Measurements from ENCODE around the gene PALD1. TPM values are rescaled to one million over a fixed set of nuclear protein-coding genes. Genes with fewer than 3 reads are reported as not detected.

Gene PALD1
- total and polyA plus RNA-seq, 2 of the 13 experiments (the other 11 are each of a cell fraction or from before 2014, with no cell fraction given), result 0.07 to 0.09 TPM

DNA sequence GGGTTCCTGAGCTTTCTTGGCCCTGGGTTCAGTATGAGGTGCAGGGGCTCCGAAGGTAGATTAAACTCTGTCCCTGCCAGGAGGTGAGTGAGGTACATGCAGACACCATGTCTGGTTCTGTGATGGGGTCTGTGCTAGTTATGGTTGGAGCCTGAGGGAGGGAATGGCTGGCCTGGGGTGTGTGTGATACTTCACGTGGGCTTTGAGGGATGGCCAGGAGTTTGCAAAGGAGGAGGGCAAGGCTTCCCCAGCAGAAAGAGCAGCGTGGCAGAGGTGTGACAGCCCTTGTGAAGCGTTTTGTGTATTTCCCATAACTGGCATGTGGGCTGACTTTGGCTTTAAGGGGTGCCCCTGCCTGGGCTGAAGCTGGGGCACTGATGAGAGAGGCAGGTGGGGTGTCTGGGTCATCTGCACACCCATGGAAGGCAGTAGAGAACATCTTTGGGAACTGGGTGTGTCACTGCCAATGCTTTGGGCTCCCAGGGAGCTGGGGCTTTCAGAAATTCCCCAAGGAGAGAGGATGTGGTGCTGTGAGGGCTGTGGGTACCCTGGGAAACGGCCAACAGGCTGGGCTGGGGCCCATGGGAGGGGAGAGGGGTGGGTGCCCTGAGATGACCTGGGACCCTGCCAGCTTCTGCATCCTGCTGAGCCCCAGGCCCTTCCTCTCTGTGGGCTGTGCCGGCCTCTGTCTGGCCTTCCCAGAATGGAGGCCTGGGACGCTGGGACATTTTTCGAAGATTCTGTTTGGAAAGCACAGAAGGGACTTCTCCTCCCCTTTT is 4.6 kb downstream of the PALD1 start:
- CTCF ChIA-PET (ENCODE audit: low intra/inter-chr PET ratio, low total read pairs), result no interaction called here
- intact Hi-C loops (cut with micrococcal nuclease; ENCODE audit: unreplicated experiment) (no loop called here), in situ Hi-C loops (cut with HindIII; ENCODE audit: extremely low pct_ligation_motif_present, low pct_unique_long_range_greater_than_20kb) (no loop called here)
- FAIRE-seq (no peak), DNase-seq (ENCODE audit: low spot score) (no peak), ATAC-seq (no peak)
- Histone ChIP-seq H3K27me3 (ENCODE audit: control insufficient read depth in 1 of 2, insufficient read depth in 2 of 2, low read length in 2 of 2) (peaks cover 6 to 44% of the 10 kb centered on the region in 2 experiments; a peak in 4 of 5 replicates), H2AFZ (ENCODE audit: low read length) (no peak overlapping the region), H3K4me2 (ENCODE audit: low read depth, low read length) (no peak overlapping the region), H3K9ac (ENCODE audit: insufficient read depth, low read depth, low read length) (no peak overlapping the region), H3K79me2 (ENCODE audit: insufficient read depth, low read length) (no peaks in the 10 kb centered on the region), H3K4me3 (replicated peaks in 1 of 3; ENCODE audit: insufficient read depth in 1 of 3, low read depth in 2 of 3, low read length in 3 of 3) (no peak overlapping the region), H3K36me3 (replicated peaks in 1 of 2; ENCODE audit: control insufficient read depth in 1 of 2, insufficient read depth in 2 of 2, low read length in 2 of 2) (no peaks in the 10 kb centered on the region), H3K27ac (ENCODE audit: extremely low read length, insufficient read depth, low read length) (no peak overlapping the region), H3K9me3 (ENCODE audit: low read length) (no peaks in the 10 kb centered on the region), H3K4me1 (ENCODE audit: insufficient read depth, low read length) (peaks cover 3% of the 10 kb centered on the region; the same call in 1 of the 2 replicates), H4K20me1 (ENCODE audit: insufficient read depth, low read length) (no peaks in the 10 kb centered on the region)
- POLR2A ChIA-PET, result interaction anchor here (0.6 kb wide), 1 partner anchor 24 kb away, joined by 3 read pairs; no protein-coding TSS in a partner anchor
- no peak for TF ChIP-seq SRSF1 (optimal IDR thresholded peaks at IDR 0.05; ENCODE audit: low read depth, low read length)
- TF ChIP-seq, protein P1, sequence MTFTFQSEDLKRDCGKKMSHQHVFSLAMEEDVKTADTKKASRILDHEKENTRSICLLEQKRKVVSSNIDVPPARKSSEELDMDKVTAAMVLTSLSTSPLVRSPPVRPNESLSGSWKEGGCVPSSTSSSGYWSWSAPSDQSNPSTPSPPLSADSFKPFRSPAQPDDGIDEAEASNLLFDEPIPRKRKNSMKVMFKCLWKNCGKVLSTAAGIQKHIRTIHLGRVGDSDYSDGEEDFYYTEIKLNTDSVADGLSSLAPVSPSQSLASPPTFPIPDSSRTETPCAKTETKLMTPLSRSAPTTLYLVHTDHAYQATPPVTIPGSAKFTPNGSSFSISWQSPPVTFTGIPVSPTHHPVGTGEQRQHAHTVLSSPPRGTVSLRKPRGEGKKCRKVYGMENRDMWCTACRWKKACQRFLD (CRISPR knock-in tag; IDR thresholded peaks at IDR 0.05; ENCODE audit: borderline replicate concordance), result no peak
- TF ChIP-seq TBL1XR1 (IDR thresholded peaks at IDR 0.05; ENCODE audit: borderline replicate concordance, low read length, partially characterized antibody), result no peak
- TF ChIP-seq NKX3-1 (CRISPR knock-in tag; IDR thresholded peaks at IDR 0.05), result no peak
- TF ChIP-seq ZNF496 (CRISPR knock-in tag; IDR thresholded peaks at IDR 0.05; ENCODE audit: insufficient replicate concordance), result no peak
- no peak for TF ChIP-seq PHF21A (CRISPR knock-in tag; IDR thresholded peaks at IDR 0.05)
- no peak for TF ChIP-seq JDP2 (CRISPR knock-in tag; IDR thresholded peaks at IDR 0.05; ENCODE audit: borderline replicate concordance)
- no peak for TF ChIP-seq SP4 (CRISPR knock-in tag; IDR thresholded peaks at IDR 0.05)
- TF ChIP-seq, protein P2, sequence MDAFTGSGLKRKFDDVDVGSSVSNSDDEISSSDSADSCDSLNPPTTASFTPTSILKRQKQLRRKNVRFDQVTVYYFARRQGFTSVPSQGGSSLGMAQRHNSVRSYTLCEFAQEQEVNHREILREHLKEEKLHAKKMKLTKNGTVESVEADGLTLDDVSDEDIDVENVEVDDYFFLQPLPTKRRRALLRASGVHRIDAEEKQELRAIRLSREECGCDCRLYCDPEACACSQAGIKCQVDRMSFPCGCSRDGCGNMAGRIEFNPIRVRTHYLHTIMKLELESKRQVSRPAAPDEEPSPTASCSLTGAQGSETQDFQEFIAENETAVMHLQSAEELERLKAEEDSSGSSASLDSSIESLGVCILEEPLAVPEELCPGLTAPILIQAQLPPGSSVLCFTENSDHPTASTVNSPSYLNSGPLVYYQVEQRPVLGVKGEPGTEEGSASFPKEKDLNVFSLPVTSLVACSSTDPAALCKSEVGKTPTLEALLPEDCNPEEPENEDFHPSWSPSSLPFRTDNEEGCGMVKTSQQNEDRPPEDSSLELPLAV (CRISPR knock-in tag; conservative IDR thresholded peaks at IDR 0.05; ENCODE audit: low read depth), result no peak
- TF ChIP-seq ZNF430 (CRISPR knock-in tag; IDR thresholded peaks at IDR 0.05), result no peak
- no peak for TF ChIP-seq RNF2 (conservative IDR thresholded peaks at IDR 0.05; ENCODE audit: low read depth)
- TF ChIP-seq MAFG (CRISPR knock-in tag; IDR thresholded peaks at IDR 0.05), result no peak
- no peak for TF ChIP-seq HNF4A (CRISPR knock-in tag; IDR thresholded peaks at IDR 0.05)
- TF ChIP-seq MYNN (CRISPR knock-in tag; IDR thresholded peaks at IDR 0.05; ENCODE audit: low read depth), result no peak
- TF ChIP-seq, protein P3, sequence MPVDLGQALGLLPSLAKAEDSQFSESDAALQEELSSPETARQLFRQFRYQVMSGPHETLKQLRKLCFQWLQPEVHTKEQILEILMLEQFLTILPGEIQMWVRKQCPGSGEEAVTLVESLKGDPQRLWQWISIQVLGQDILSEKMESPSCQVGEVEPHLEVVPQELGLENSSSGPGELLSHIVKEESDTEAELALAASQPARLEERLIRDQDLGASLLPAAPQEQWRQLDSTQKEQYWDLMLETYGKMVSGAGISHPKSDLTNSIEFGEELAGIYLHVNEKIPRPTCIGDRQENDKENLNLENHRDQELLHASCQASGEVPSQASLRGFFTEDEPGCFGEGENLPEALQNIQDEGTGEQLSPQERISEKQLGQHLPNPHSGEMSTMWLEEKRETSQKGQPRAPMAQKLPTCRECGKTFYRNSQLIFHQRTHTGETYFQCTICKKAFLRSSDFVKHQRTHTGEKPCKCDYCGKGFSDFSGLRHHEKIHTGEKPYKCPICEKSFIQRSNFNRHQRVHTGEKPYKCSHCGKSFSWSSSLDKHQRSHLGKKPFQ (CRISPR knock-in tag; IDR thresholded peaks at IDR 0.05; ENCODE audit: insufficient replicate concordance), result no peak
- no peak for TF ChIP-seq ZNF382 (CRISPR knock-in tag; IDR thresholded peaks at IDR 0.05; ENCODE audit: borderline replicate concordance)
- TF ChIP-seq ZNF607 (CRISPR knock-in tag; IDR thresholded peaks at IDR 0.05; ENCODE audit: borderline replicate concordance), result no peak
- TF ChIP-seq ZNF558 (CRISPR knock-in tag; IDR thresholded peaks at IDR 0.05; ENCODE audit: borderline replicate concordance), result no peak
- no peak for TF ChIP-seq NR2F2 (IDR thresholded peaks at IDR 0.05; ENCODE audit: borderline replicate concordance, low read depth)
- 10% methylated on average over 5 of the region's 8 CpGs for WGBS (ENCODE audit: low lambda C conversion rate)
- BruUV-seq (replicated peaks), result no TSS peak

All from HepG2 (cell line).